ENCODE measurements around the gene ATP2A1.
"Not testable (repeated sequence)": the region's sequence is repeated elsewhere in the genome, so short reads cannot be mapped to it uniquely, and the experiment has no call there.

Gene ATP2A1

DNA sequence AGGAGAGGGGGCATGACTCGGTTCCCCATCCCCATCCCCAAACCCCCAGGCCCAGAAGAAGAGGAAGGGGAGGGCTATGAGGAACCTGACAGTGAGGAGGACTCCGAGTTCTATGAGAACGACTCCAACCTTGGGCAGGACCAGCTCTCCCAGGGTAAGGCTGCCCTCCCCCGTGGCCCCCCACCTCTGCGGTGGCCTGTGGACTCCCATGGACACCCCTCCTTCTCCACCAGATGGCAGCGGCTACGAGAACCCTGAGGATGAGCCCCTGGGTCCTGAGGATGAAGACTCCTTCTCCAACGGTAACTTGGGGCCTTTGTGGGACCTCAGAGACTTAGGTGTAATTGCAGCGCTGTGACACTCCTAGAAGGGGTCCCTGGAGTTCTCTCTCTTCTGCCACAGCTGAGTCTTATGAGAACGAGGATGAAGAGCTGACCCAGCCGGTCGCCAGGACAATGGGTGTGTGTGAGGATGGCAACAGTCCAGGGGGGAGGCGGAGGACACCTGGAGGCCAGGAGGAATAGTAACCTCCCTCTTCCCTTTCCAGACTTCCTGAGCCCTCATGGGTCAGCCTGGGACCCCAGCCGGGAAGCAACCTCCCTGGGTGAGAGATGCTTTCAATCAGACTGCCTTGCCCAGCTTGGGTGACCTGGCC is 59.1 kb downstream of the ATP2A1 start:
- TF ChIP-seq, protein P1, sequence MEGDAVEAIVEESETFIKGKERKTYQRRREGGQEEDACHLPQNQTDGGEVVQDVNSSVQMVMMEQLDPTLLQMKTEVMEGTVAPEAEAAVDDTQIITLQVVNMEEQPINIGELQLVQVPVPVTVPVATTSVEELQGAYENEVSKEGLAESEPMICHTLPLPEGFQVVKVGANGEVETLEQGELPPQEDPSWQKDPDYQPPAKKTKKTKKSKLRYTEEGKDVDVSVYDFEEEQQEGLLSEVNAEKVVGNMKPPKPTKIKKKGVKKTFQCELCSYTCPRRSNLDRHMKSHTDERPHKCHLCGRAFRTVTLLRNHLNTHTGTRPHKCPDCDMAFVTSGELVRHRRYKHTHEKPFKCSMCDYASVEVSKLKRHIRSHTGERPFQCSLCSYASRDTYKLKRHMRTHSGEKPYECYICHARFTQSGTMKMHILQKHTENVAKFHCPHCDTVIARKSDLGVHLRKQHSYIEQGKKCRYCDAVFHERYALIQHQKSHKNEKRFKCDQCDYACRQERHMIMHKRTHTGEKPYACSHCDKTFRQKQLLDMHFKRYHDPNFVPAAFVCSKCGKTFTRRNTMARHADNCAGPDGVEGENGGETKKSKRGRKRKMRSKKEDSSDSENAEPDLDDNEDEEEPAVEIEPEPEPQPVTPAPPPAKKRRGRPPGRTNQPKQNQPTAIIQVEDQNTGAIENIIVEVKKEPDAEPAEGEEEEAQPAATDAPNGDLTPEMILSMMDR (IDR thresholded peaks at IDR 0.05; ENCODE audit: low read depth, low read length), result no peak

DNA sequence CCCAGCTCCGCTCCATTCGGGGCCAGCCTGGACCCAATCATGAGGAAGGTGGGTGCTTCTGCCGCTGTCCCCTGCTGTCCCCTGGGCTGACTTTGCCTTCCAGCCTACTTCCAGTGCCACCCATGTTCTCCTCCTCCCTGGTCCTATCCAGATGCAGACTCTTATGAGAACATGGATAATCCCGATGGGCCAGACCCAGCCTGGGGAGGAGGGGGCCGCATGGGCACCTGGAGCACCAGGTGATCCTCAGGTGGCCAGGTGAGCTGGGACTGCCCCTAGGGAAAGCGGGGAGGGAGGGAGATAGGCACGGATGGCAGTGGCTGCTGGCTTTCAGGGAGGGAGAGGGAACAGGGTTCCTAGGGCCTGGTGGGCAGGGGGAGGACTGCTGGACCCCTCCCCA is 60.4 kb downstream of the ATP2A1 start:
- no peak for DNase-seq (ENCODE audit: extremely low read depth, low read depth)
- TF ChIP-seq, protein P1 (IDR thresholded peaks at IDR 0.05; ENCODE audit: low read depth, low read length), result no peak

More for the DNA sequence above, 59.1 kb downstream of the ATP2A1 start:
- DNase-seq (ENCODE audit: extremely low read depth, low read depth), result no peak

DNA sequence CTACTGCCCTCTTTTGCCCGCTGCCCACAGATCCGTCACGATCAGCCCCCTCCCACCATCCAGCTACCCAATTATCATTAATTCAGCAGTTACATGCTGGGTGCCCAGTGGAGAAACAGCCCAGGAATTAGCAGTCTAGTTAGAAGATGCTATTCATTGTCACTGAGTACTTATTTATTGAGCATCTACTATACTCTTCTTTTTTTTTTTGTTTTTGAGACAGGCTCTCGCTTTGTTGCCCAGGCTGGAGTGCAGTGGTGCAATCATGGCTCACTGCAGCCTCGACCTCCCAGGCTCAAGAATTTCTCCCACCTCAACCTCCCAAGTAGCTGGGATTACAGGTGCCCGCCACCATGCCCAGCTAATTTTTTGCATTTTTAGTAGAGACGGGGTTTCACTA is 61.5 kb downstream of the ATP2A1 start:
- not testable (repeated sequence) for DNase-seq (ENCODE audit: extremely low read depth, low read depth)

DNA sequence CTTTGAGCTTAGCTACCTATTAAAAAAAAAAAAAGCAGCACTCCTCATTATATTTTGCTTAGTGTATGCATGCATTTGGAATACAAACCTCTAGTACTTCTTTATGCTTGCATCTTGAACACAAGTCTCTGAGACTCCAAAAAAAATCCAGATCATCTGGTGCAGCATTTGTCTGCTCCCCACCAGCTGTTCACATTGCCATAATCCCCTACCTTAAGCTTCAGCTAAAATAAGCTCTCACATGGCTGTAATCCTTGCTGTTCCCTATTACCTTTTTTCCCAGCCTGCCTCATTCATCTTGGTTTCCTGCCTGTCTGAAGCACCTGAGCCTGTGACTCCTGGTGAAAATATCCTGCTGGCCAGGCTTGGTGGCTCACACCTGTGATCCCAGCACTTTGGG is 65.0 kb downstream of the ATP2A1 start:
- TF ChIP-seq, protein P1 (IDR thresholded peaks at IDR 0.05; ENCODE audit: low read depth, low read length), result no peak
- no peak for DNase-seq (ENCODE audit: extremely low read depth, low read depth)

DNA sequence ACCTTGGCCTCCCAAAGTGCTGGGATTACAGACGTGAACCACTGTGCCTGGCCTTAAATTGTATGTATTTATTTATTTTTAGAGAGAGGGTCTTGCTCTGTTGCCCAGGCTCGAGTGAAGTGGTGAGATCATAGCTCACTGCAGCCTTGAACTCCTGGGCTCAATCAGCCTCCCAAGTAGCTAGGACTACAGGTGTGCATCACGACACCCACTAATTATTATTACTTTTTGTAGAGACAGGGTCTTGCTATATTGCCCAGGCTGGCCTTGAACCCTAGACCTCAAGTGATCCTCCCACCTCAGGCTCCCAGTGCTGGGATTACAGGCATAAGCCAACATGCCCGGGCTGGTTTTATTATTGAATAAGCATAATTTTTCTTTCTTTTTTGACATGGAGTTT is 68.4 kb downstream of the ATP2A1 start:
- no peak for DNase-seq (ENCODE audit: extremely low read depth, low read depth)
- TF ChIP-seq, protein P1 (IDR thresholded peaks at IDR 0.05; ENCODE audit: low read depth, low read length), result no peak

DNA sequence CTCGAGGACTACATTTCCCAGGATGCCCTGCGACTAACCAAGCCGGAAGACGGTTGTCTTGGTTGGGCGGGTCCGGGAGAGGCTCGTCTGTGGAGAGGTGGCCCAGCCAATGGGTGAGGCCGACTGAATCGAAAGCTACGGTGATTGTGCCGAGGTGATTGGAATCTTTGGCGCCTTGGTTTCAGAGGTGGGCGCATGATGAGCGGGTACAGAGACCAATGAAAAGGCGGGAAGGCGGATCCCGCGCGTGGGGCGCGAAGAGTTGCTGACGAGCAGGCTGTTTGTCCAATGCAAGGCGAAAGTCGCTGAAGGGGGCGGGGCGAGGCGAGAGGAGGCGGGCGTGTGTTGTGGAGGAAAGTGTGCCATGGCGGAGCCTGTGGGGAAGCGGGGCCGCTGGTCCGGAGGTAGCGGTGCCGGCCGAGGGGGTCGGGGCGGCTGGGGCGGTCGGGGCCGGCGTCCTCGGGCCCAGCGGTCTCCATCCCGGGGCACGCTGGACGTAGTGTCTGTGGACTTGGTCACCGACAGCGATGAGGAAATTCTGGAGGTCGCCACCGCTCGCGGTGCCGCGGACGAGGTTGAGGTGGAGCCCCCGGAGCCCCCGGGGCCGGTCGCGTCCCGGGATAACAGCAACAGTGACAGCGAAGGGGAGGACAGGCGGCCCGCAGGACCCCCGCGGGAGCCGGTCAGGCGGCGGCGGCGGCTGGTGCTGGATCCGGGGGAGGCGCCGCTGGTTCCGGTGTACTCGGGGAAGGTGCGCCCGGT is 72.5 kb downstream of the ATP2A1 start, which contains the start of gene NFATC2IP:
Gene NFATC2IP, plus strand, starts transcription at position 290 of the 762 bp plus-strand sequence. Its CDS starts 75 bp downstream, at position 365.
- peak; percentile 100 for DNase-seq (ENCODE audit: extremely low read depth, low read depth)
- TF ChIP-seq, protein P1 (IDR thresholded peaks at IDR 0.05; ENCODE audit: low read depth, low read length), result no peak

DNA sequence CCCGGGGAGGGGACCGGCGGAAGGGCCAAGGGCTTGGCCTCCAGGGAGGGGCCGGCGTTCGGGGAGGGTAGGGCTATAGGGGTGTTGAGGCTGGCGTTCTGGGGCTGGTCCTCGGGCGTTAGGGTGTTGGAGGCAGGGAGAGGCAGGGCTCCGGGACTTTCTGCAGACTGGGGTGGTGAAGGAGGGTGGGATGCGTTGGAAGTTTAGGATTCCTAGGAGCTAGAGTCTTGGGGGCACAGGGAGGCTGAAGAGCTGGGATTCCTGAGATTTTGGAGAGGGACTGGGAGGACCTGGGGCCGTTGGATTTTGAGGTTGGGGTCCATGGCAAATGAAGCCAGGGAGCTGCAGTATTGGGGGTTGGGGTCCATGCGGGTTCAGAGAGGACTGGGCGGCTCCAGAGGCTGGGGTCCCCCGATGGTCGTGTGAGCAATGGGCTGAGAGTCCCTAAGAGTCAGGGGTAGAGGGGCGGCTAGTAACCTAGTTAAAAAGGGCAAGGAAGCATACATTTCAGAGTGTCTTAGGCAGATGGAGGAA is 73.2 kb downstream of the ATP2A1 start:
- TF ChIP-seq, protein P1 (IDR thresholded peaks at IDR 0.05; ENCODE audit: low read depth, low read length), result no peak

More for the DNA sequence above, 73.2 kb downstream of the ATP2A1 start:
- no peak for DNase-seq (ENCODE audit: extremely low read depth, low read depth)

Data from AG09319 (cell line).